ENCODE results near the gene SLC25A3.
"Not testable (repeated sequence)": the region's sequence is repeated elsewhere in the genome, so short reads cannot be mapped to it uniquely, and the experiment has no call there.

The SLC25A3 gene

GRCh38 chr12:98595243-98595988 is 1.9 kb downstream of the SLC25A3 start:
- DNase-seq, result peak; percentile 25

GRCh38 chr12:98597313-98597712 is 3.8 kb downstream of the SLC25A3 start:
- not testable (repeated sequence) for DNase-seq

GRCh38 chr12:98601924-98602323 is 8.4 kb downstream of the SLC25A3 start:
- no peak for DNase-seq

- peak; percentile 23 for DNase-seq
Observed at GRCh38 chr12:98606359-98606988, 13.0 kb downstream of the SLC25A3 start.

- no peak for DNase-seq
Observed at GRCh38 chr12:98610596-98610995, 17.1 kb downstream of the SLC25A3 start.

- DNase-seq, result no peak
Observed at GRCh38 chr12:98612696-98613334, 19.3 kb downstream of the SLC25A3 start.

- DNase-seq, result no peak
Observed at GRCh38 chr12:98618952-98619351, 25.5 kb downstream of the SLC25A3 start.

- peak; percentile 91 for DNase-seq
Observed at GRCh38 chr12:98635657-98636323, 42.3 kb downstream of the SLC25A3 start.

- DNase-seq, result no peak
Observed at GRCh38 chr12:98637068-98637467, 43.6 kb downstream of the SLC25A3 start.

GRCh38 chr12:98638009-98638408 is 44.5 kb downstream of the SLC25A3 start:
- DNase-seq, result no peak

- DNase-seq, result no peak
Observed at GRCh38 chr12:98639491-98639890, 46.0 kb downstream of the SLC25A3 start.

GRCh38 chr12:98642801-98643200 is 49.3 kb downstream of the SLC25A3 start:
- not testable (repeated sequence) for DNase-seq

- peak; percentile 80 for DNase-seq
Observed at GRCh38 chr12:98644433-98644711, 50.9 kb downstream of the SLC25A3 start.

GRCh38 chr12:98644712-98645571 is 51.5 kb downstream of the SLC25A3 start, which contains the start of the genes APAF1 and IKBIP:
Gene APAF1 (plus strand): TSS chr12:98645290. CDS start chr12:98648360, 3,070 bp downstream.
Gene IKBIP (minus strand): TSS chr12:98644788. CDS start chr12:98644701, 87 bp downstream.
- DNase-seq, result peak; percentile 99

- peak; percentile 60 for DNase-seq
Observed at GRCh38 chr12:98645572-98646067, 52.1 kb downstream of the SLC25A3 start.

- peak; percentile 31 for DNase-seq
Observed at GRCh38 chr12:98646294-98647090, 53.0 kb downstream of the SLC25A3 start.

GRCh38 chr12:98651328-98651727 is 57.8 kb downstream of the SLC25A3 start:
- DNase-seq, result no peak

- peak; percentile 85 for DNase-seq
Observed at GRCh38 chr12:98653866-98654493, 60.5 kb downstream of the SLC25A3 start.

Data from DMS53 (cell line).